ENCODE data around the gene CCL28. TPM values are rescaled to one million over a fixed set of nuclear protein-coding genes. Genes with fewer than 3 reads are reported as not detected.
A peak's percentile ranks its signal among the peaks of the same experiment; 100 is the strongest.
"Not testable (repeated sequence)": the region's sequence is repeated elsewhere in the genome, so short reads cannot be mapped to it uniquely, and the experiment has no call there.

The CCL28 gene
- total and polyA plus RNA-seq, 2 donors = 0.68 to 1.4 TPM

GRCh38 chr5:43389679-43390329, 22.4 kb downstream of the CCL28 start:
- H3K27ac ChIP-seq (ENCODE audit: low read depth) = no peak overlapping the region
- peak; percentile 32 for DNase-seq (ENCODE audit: extremely low spot score)
- H3K36me3 ChIP-seq (ENCODE audit: insufficient read depth) = no peaks in the 10 kb centered on the region
- no peaks in the 10 kb centered on the region for H3K4me1 ChIP-seq (ENCODE audit: insufficient read depth)
- WGBS = 24% methylated on average over 4 of the region's 4 CpGs
- H3K4me3 ChIP-seq (ENCODE audit: low read depth, low read length) = no peak overlapping the region

GRCh38 chr5:43386960-43387362, 25.2 kb downstream of the CCL28 start:
- Histone ChIP-seq H3K36me3 (ENCODE audit: insufficient read depth) (no peaks in the 10 kb centered on the region), H3K4me1 (ENCODE audit: insufficient read depth) (no peaks in the 10 kb centered on the region), H3K27ac (ENCODE audit: low read depth) (no peak overlapping the region), H3K4me3 (ENCODE audit: low read depth, low read length) (no peak overlapping the region)
- 57% methylated on average over 3 of the region's 3 CpGs for WGBS
- DNase-seq (ENCODE audit: extremely low spot score) = no peak

GRCh38 chr5:43376496-43377140, 35.6 kb downstream of the CCL28 start:
- WGBS = 57% methylated on average over 1 of the region's 1 CpG
- no peaks in the 10 kb centered on the region for H3K36me3 ChIP-seq (ENCODE audit: insufficient read depth)
- DNase-seq (ENCODE audit: extremely low spot score) = no peak

GRCh38 chr5:43371821-43372220, 40.4 kb downstream of the CCL28 start:
- no peak for DNase-seq (ENCODE audit: extremely low spot score)
- Histone ChIP-seq H3K27ac (ENCODE audit: low read depth) (no peak overlapping the region), H3K4me1 (ENCODE audit: insufficient read depth) (no peaks in the 10 kb centered on the region), H3K36me3 (ENCODE audit: insufficient read depth) (no peaks in the 10 kb centered on the region), H3K4me3 (ENCODE audit: low read depth, low read length) (no peak overlapping the region)

More at GRCh38 chr5:43376496-43377140, 35.6 kb downstream of the CCL28 start:
- no peak overlapping the region for H3K4me3 ChIP-seq (ENCODE audit: low read depth, low read length)
- H3K4me1 ChIP-seq (ENCODE audit: insufficient read depth) = no peaks in the 10 kb centered on the region
- no peak overlapping the region for H3K27ac ChIP-seq (ENCODE audit: low read depth)

GRCh38 chr5:43370352-43370751, 41.8 kb downstream of the CCL28 start:
- no peaks in the 10 kb centered on the region for H3K36me3 ChIP-seq (ENCODE audit: insufficient read depth)
- H3K27ac ChIP-seq (ENCODE audit: low read depth) = no peak overlapping the region
- WGBS = 96% methylated on average over 1 of the region's 1 CpG
- no peak for DNase-seq (ENCODE audit: extremely low spot score)
- no peak overlapping the region for H3K4me3 ChIP-seq (ENCODE audit: low read depth, low read length)
- no peaks in the 10 kb centered on the region for H3K4me1 ChIP-seq (ENCODE audit: insufficient read depth)

GRCh38 chr5:43369651-43370050, 42.5 kb downstream of the CCL28 start:
- Histone ChIP-seq H3K4me3 (ENCODE audit: low read depth, low read length) (no peak overlapping the region), H3K27ac (ENCODE audit: low read depth) (no peak overlapping the region), H3K36me3 (ENCODE audit: insufficient read depth) (no peaks in the 10 kb centered on the region), H3K4me1 (ENCODE audit: insufficient read depth) (no peaks in the 10 kb centered on the region)
- no peak for DNase-seq (ENCODE audit: extremely low spot score)

GRCh38 chr5:43367909-43368669, 44.1 kb downstream of the CCL28 start:
- 85% methylated on average over 3 of the region's 3 CpGs for WGBS
- H3K27ac ChIP-seq (ENCODE audit: low read depth) = no peak overlapping the region
- no peak for DNase-seq (ENCODE audit: extremely low spot score)

GRCh38 chr5:43367453-43367852, 44.7 kb downstream of the CCL28 start:
- WGBS = 92% methylated on average over 3 of the region's 3 CpGs
- Histone ChIP-seq H3K36me3 (ENCODE audit: insufficient read depth) (no peaks in the 10 kb centered on the region), H3K4me3 (ENCODE audit: low read depth, low read length) (no peak overlapping the region), H3K27ac (ENCODE audit: low read depth) (no peak overlapping the region), H3K4me1 (ENCODE audit: insufficient read depth) (no peaks in the 10 kb centered on the region)
- no peak for DNase-seq (ENCODE audit: extremely low spot score)

More at GRCh38 chr5:43367909-43368669, 44.1 kb downstream of the CCL28 start:
- Histone ChIP-seq H3K36me3 (ENCODE audit: insufficient read depth) (no peaks in the 10 kb centered on the region), H3K4me3 (ENCODE audit: low read depth, low read length) (no peak overlapping the region), H3K4me1 (ENCODE audit: insufficient read depth) (no peaks in the 10 kb centered on the region)

GRCh38 chr5:43366680-43367246, 45.4 kb downstream of the CCL28 start:
- WGBS = 38% methylated on average over 4 of the region's 4 CpGs

GRCh38 chr5:43365155-43365554, 47.0 kb downstream of the CCL28 start:
- 90% methylated on average over 2 of the region's 2 CpGs for WGBS
- not testable (repeated sequence) for H3K4me1 ChIP-seq (ENCODE audit: insufficient read depth); DNase-seq (ENCODE audit: extremely low spot score); H3K27ac ChIP-seq (ENCODE audit: low read depth); H3K4me3 ChIP-seq (ENCODE audit: low read depth, low read length); H3K36me3 ChIP-seq (ENCODE audit: insufficient read depth)

More at GRCh38 chr5:43366680-43367246, 45.4 kb downstream of the CCL28 start:
- not testable (repeated sequence) for H3K27ac ChIP-seq (ENCODE audit: low read depth); H3K4me1 ChIP-seq (ENCODE audit: insufficient read depth); H3K4me3 ChIP-seq (ENCODE audit: low read depth, low read length); DNase-seq (ENCODE audit: extremely low spot score); H3K36me3 ChIP-seq (ENCODE audit: insufficient read depth)

- no peak for DNase-seq (ENCODE audit: extremely low spot score)
- Histone ChIP-seq H3K4me1 (ENCODE audit: insufficient read depth) (no peaks in the 10 kb centered on the region), H3K27ac (ENCODE audit: low read depth) (no peak overlapping the region), H3K36me3 (ENCODE audit: insufficient read depth) (no peaks in the 10 kb centered on the region), H3K4me3 (ENCODE audit: low read depth, low read length) (no peak overlapping the region)
- 52% methylated on average over 2 of the region's 2 CpGs for WGBS
Measured at GRCh38 chr5:43363445-43364152, 48.6 kb downstream of the CCL28 start.

- no peak overlapping the region for H3K4me3 ChIP-seq (ENCODE audit: low read depth, low read length)
- DNase-seq (ENCODE audit: extremely low spot score) = no peak
- no peaks in the 10 kb centered on the region for H3K4me1 ChIP-seq (ENCODE audit: insufficient read depth)
- no peak overlapping the region for H3K27ac ChIP-seq (ENCODE audit: low read depth)
- 76% methylated on average over 3 of the region's 3 CpGs for WGBS
- no peaks in the 10 kb centered on the region for H3K36me3 ChIP-seq (ENCODE audit: insufficient read depth)
Measured at GRCh38 chr5:43362725-43363435, 49.3 kb downstream of the CCL28 start.

- H3K4me3 ChIP-seq (ENCODE audit: low read depth, low read length) = no peak overlapping the region
- no peak for DNase-seq (ENCODE audit: extremely low spot score)
- H3K4me1 ChIP-seq (ENCODE audit: insufficient read depth) = no peaks in the 10 kb centered on the region
- H3K36me3 ChIP-seq (ENCODE audit: insufficient read depth) = no peaks in the 10 kb centered on the region
- no peak overlapping the region for H3K27ac ChIP-seq (ENCODE audit: low read depth)
Measured at GRCh38 chr5:43358726-43359125, 53.5 kb downstream of the CCL28 start.
